Mesendoderm (in vitro differentiated cells): ENCODE data around the gene TCEAL1.
A peak's percentile ranks its signal among the peaks of the same experiment; 100 is the strongest.
"Not testable (repeated sequence)": the region's sequence is repeated elsewhere in the genome, so short reads cannot be mapped to it uniquely, and the experiment has no call there.

Experiments used
- DNase-seq: peaks from one replicate; pipeline ENCODE4 v3.0.0; 2013
- H2AK5ac ChIP-seq: 2 replicates; pipeline ENCODE4 v1.6.1; 2013; ENCODE audit warnings: low read length, inconsistent platforms
- H2BK120ac ChIP-seq: 2 replicates; pipeline ENCODE4 v1.6.1; 2013; ENCODE audit warnings: low read depth, mild to moderate bottlenecking, low read length, moderate library complexity, mixed read lengths
- H2BK15ac ChIP-seq: replicated peaks from 2 replicates; pipeline ENCODE4 v1.6.1; 2013; ENCODE audit warnings: low read depth, mild to moderate bottlenecking, moderate library complexity
- H2BK5ac ChIP-seq: 2 replicates; pipeline ENCODE4 v1.6.1; 2013; ENCODE audit warnings: low read length, inconsistent platforms
- H3K18ac ChIP-seq: 2 replicates; pipeline ENCODE4 v1.6.1; 2013; ENCODE audit warnings: mild to moderate bottlenecking, low read length, mixed read lengths
- H3K23ac ChIP-seq: one replicate; pipeline ENCODE4 v1.6.1; 2013; ENCODE audit warnings: low read length
- H3K27ac ChIP-seq: 2 replicates; pipeline ENCODE4 v1.5.1; 2013; ENCODE audit warnings: low read depth, mild to moderate bottlenecking, inconsistent platforms, low read length, moderate library complexity
- H3K27me3 ChIP-seq: 2 replicates; pipeline ENCODE4 v1.6.1; 2013; ENCODE audit warnings: low read length, control low read depth, mild to moderate bottlenecking, inconsistent platforms; ENCODE audit not compliant: insufficient read depth, poor library complexity
- H3K36me3 ChIP-seq: 2 replicates; pipeline ENCODE4 v1.6.1; 2013; ENCODE audit warnings: low read length, inconsistent platforms; ENCODE audit not compliant: control insufficient read depth, insufficient read depth
- H3K4ac ChIP-seq: one replicate; pipeline ENCODE4 v1.6.1; 2013; ENCODE audit warnings: low read depth, mild to moderate bottlenecking, low read length, moderate library complexity
- H3K4me1 ChIP-seq: 2 replicates; pipeline ENCODE4 v1.6.1; 2013; ENCODE audit warnings: low read depth, low read length, inconsistent platforms; ENCODE audit not compliant: control insufficient read depth
- H3K4me2 ChIP-seq: 2 replicates; pipeline ENCODE4 v1.6.1; 2013; ENCODE audit warnings: low read length
- H3K4me3 ChIP-seq: 2 replicates; pipeline ENCODE4 v1.5.1; 2013; ENCODE audit warnings: mild to moderate bottlenecking, low read length
- H3K56ac ChIP-seq: one replicate; pipeline ENCODE4 v1.6.1; 2013; ENCODE audit warnings: low read length
- H3K79me1 ChIP-seq: 2 replicates; pipeline ENCODE4 v1.6.1; 2013; ENCODE audit warnings: low read length, inconsistent platforms
- H3K79me2 ChIP-seq: 2 replicates; pipeline ENCODE4 v1.6.1; 2013; ENCODE audit warnings: mild to moderate bottlenecking, low read length; ENCODE audit not compliant: control insufficient read depth, insufficient read depth
- H3K9ac ChIP-seq: 2 replicates; pipeline ENCODE4 v1.6.1; 2013; ENCODE audit warnings: low read length, inconsistent platforms
- H4K5ac ChIP-seq: one replicate; pipeline ENCODE4 v1.6.1; 2013; ENCODE audit warnings: low read length
- H4K8ac ChIP-seq: one replicate; pipeline ENCODE4 v1.6.1; 2013; ENCODE audit warnings: low read depth, mild to moderate bottlenecking, control low read depth, low read length, moderate library complexity
- WGBS: extraction: QIAGEN DNeasy Blood & Tissue Kit; methylation state at CpG from one replicate; pipeline ENCODE4 v1.1.7; 2013; ENCODE audit warnings: low lambda C conversion rate, missing lambda C conversion rate; ENCODE audit not compliant: insufficient coverage; ENCODE audit errors: extremely low coverage; 5-methylcytosine and 5-hydroxymethylcytosine counted together

TCEAL1 gene

DNA sequence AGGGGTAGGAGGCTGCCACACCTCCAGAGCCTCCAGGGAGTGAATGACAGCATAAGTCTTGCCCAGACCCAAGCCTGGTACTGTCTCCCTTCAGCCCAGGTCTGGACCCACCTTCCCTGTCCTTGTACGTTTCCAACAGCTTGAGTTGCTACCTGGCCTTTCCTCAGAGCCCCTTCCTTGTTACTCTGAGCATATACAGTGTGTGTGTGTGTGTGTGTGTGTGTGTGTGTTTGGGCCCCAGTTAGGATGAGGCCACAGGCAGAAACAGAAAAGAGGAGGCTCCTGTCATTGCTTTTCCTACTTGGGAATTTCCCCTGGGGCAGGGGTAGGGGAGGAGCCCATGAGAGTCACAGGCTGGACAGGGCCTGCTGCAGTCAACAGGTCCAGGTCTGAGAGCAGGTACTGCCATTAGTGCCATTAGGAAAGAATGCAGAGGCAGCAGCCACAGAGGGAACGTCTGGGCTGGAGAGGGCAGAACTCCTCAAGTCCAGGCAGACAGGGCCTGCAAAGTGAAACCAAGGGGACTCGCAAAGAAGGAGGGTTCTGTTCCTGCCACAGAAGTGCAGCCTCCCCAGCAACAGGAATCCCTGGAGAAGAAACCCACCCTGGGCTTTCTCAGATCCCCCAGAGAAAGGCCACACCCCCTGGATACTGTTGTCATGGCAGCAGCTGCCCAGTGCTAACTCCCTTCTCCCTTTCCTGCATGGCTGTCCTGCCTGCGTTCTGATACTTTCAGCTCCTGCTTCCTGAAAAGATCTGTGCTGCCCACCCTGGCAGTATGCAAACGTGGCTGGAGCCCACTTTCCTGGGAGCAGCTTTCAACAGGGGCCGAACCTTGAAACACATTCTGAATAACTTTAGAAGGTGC, 9.9 kb downstream of the TCEAL1 start:
- not testable (repeated sequence) for H3K27ac ChIP-seq, H4K8ac ChIP-seq, H3K9ac ChIP-seq, H3K4me2 ChIP-seq, H3K4ac ChIP-seq, H2AK5ac ChIP-seq, H3K79me1 ChIP-seq, H3K36me3 ChIP-seq, H3K4me1 ChIP-seq, H3K27me3 ChIP-seq, H3K56ac ChIP-seq, H2BK120ac ChIP-seq, H2BK5ac ChIP-seq, H3K23ac ChIP-seq, H4K5ac ChIP-seq, H3K4me3 ChIP-seq, H3K18ac ChIP-seq, H2BK15ac ChIP-seq, H3K79me2 ChIP-seq
- peak; percentile 54 for DNase-seq
- no CpG with 5 or more reads among the region's 6 CpGs for WGBS

DNA sequence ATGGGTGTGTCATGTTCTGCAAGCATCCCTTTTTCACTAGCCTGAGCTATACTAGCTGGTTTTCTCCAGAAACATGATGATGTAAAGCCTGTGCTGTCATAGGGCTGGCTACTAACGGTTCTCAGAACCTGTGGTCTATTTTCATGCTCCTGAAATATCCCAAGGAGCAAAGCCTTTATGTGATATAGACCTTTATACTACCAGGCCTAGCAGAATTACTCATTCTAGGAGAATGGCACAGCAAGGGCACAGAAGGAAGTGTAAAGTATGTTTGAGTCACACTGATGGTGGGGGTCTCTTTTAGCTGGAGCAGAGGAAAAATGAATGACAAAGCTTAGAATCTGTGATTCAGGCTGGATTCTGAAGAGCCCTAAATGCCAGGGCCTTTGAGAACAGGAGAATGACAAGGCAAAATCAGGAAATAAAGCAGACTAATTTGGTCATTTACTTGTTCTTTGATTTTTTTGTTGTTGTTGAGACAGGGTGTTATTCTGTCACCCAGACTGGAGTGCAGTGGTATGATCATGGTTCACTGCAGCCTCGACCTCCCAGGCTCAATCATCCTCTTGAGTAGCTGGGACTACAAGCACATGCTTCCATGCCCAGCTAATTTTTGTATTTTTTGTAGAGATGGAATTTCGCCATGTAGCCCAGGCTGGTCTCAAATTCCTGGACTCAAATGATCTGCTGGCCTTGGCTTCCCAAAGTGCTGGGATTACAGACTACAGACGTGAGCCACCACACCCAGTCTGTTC, 11.8 kb downstream of the TCEAL1 start:
- no peak overlapping the region for H2BK5ac ChIP-seq
- no peaks in the 10 kb centered on the region for H3K79me1 ChIP-seq
- H2BK15ac ChIP-seq, result no peak overlapping the region
- no peak for DNase-seq
- H3K4me3 ChIP-seq, result no peak overlapping the region
- H3K4ac ChIP-seq, result no peak overlapping the region
- no peak overlapping the region for H3K18ac ChIP-seq
- no peak overlapping the region for H3K23ac ChIP-seq
- H3K56ac ChIP-seq, result no peak overlapping the region
- H3K27ac ChIP-seq, result no peak overlapping the region
- no peak overlapping the region for H3K9ac ChIP-seq
- no peaks in the 10 kb centered on the region for H3K36me3 ChIP-seq
- H3K79me2 ChIP-seq, result no peaks in the 10 kb centered on the region
- no peak overlapping the region for H2BK120ac ChIP-seq
- WGBS, result no CpG with 5 or more reads among the region's 4 CpGs
- H3K4me2 ChIP-seq, result no peak overlapping the region
- no peak overlapping the region for H2AK5ac ChIP-seq
- no peak overlapping the region for H4K5ac ChIP-seq
- H3K27me3 ChIP-seq, result no peaks in the 10 kb centered on the region
- H3K4me1 ChIP-seq, result no peaks in the 10 kb centered on the region
- H4K8ac ChIP-seq, result no peak overlapping the region

DNA sequence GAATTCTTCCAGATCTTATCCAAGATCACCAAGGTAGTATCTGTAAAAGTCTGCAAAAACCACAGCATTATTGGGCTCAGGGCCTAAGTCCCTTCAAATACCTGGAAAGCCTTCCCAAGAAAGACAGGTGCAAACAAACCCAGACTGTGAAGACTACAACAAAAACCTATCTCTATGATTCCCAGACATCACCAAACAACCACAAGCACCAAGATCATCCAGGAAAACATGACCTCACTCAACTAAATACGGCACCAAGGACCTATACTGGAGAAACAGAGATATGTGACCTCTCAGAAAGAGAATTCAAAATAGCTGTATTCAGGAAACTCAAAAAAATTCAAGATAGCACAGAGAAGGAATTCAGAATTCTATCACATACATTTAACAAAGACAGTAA, 15.3 kb downstream of the TCEAL1 start:
- H3K4me1 ChIP-seq, result no peaks in the 10 kb centered on the region
- no peaks in the 10 kb centered on the region for H3K79me1 ChIP-seq
- no peaks in the 10 kb centered on the region for H3K27me3 ChIP-seq
- no peak overlapping the region for H2AK5ac ChIP-seq
- H3K4me3 ChIP-seq, result no peak overlapping the region
- WGBS, result no CpG with 5 or more reads among the region's 1 CpG
- no peak overlapping the region for H3K4me2 ChIP-seq
- DNase-seq, result no peak
- H4K8ac ChIP-seq, result no peak overlapping the region
- H3K18ac ChIP-seq, result no peak overlapping the region
- no peak overlapping the region for H2BK120ac ChIP-seq
- no peak overlapping the region for H3K56ac ChIP-seq
- H4K5ac ChIP-seq, result no peak overlapping the region
- H3K4ac ChIP-seq, result no peak overlapping the region
- no peak overlapping the region for H3K9ac ChIP-seq
- H2BK5ac ChIP-seq, result no peak overlapping the region
- no peak overlapping the region for H3K27ac ChIP-seq
- H3K36me3 ChIP-seq, result no peaks in the 10 kb centered on the region
- H3K79me2 ChIP-seq, result no peaks in the 10 kb centered on the region
- H2BK15ac ChIP-seq, result no peak overlapping the region
- H3K23ac ChIP-seq, result no peak overlapping the region

DNA sequence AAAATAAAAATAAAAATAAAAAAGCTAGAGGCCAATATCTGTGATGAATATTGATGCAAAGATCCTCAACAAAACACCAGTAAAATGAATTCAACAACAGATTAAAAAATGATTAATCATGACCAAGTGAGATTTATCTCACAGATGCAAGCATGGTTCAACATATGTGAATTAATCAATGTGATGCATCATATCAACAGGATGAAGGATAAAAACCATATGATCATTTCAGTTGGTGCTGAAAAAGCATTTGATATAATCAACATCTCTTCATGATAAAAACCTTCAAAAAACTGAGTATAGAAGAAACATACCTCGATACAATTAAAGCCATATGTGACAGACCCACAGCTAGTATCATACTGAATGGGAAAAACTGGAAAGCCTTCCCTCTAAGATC, 18.9 kb downstream of the TCEAL1 start:
- H3K4me1 ChIP-seq, result no peaks in the 10 kb centered on the region
- H3K27me3 ChIP-seq, result no peaks in the 10 kb centered on the region
- no peak overlapping the region for H2BK15ac ChIP-seq
- H3K4me2 ChIP-seq, result no peak overlapping the region
- H4K5ac ChIP-seq, result no peak overlapping the region
- no CpG with 5 or more reads among the region's 1 CpG for WGBS
- no peak overlapping the region for H3K4me3 ChIP-seq
- H3K79me1 ChIP-seq, result no peaks in the 10 kb centered on the region
- no peak overlapping the region for H2BK120ac ChIP-seq
- H3K18ac ChIP-seq, result no peak overlapping the region
- no peak overlapping the region for H2BK5ac ChIP-seq
- no peak overlapping the region for H3K56ac ChIP-seq
- no peaks in the 10 kb centered on the region for H3K36me3 ChIP-seq
- H3K9ac ChIP-seq, result no peak overlapping the region
- H3K4ac ChIP-seq, result no peak overlapping the region
- no peak overlapping the region for H3K23ac ChIP-seq
- no peak overlapping the region for H2AK5ac ChIP-seq
- no peak overlapping the region for H3K27ac ChIP-seq
- DNase-seq, result no peak
- H4K8ac ChIP-seq, result no peak overlapping the region
- H3K79me2 ChIP-seq, result no peaks in the 10 kb centered on the region

DNA sequence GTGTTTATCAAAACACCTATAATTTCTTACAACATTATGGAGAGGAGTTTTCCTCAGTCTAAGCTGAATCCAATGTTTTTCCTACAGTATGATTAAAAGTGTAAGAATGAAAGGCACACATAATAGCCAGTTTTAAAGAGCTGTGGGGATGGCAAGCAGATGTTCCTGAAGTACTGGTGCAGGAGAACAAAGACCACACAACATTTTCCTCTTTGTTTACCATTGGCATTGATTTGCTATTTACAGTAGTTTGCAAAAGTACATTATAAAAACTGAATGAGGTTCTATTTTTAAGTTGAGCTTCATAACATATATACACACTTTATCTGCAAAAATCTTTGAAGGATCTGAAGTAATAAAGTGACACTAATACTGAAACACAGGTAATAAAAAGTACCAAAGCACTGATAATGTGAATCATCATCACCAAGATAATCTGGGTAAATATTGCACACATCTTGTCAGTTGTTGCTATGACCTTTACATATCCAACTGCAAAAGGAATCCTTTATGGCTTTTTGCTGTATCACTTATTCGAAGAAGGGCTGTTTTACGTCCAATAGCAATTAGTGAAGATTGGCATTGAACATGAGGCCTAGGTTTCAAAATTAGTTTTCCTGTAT, 22.5 kb downstream of the TCEAL1 start:
- no peaks in the 10 kb centered on the region for H3K4me1 ChIP-seq
- DNase-seq, result no peak
- no peaks in the 10 kb centered on the region for H3K79me2 ChIP-seq
- no peak overlapping the region for H2BK15ac ChIP-seq
- no peak overlapping the region for H4K5ac ChIP-seq
- no peak overlapping the region for H3K4me3 ChIP-seq
- no peak overlapping the region for H3K18ac ChIP-seq
- WGBS, result no CpG with 5 or more reads among the region's 2 CpGs
- H2AK5ac ChIP-seq, result no peak overlapping the region
- H3K23ac ChIP-seq, result no peak overlapping the region
- H3K27ac ChIP-seq, result no peak overlapping the region
- no peaks in the 10 kb centered on the region for H3K79me1 ChIP-seq
- H3K56ac ChIP-seq, result no peak overlapping the region
- no peak overlapping the region for H3K9ac ChIP-seq
- no peak overlapping the region for H2BK120ac ChIP-seq
- H3K4me2 ChIP-seq, result no peak overlapping the region
- no peak overlapping the region for H4K8ac ChIP-seq
- no peak overlapping the region for H3K4ac ChIP-seq
- no peak overlapping the region for H2BK5ac ChIP-seq
- H3K36me3 ChIP-seq, result no peaks in the 10 kb centered on the region
- H3K27me3 ChIP-seq, result no peaks in the 10 kb centered on the region
